Tibial artery (tissue), 4 donors: ENCODE measurements around the gene SEMG1.

ENCODE experiments used
- DNase-seq, 2 donors: peaks; one replicate each; pipeline ENCODE4 v3.0.0-alpha.2; 2019
- H3K27ac ChIP-seq, 2 donors: fragments of 200-600 bp; sonication (generic) in 1 of 2; 1 replicate in 1 of 2; 2 replicates in 1 of 2; pipeline ENCODE4 v1.5.1; 2018 to 2019; ENCODE audit warnings: mild to moderate bottlenecking in 1 of 2
- H3K27me3 ChIP-seq, 2 donors: fragments of 200-600 bp; sonication (generic) in 1 of 2; one replicate each; pipeline versions ENCODE4 v1.5.1 to v1.6.0; 2016 to 2019
- H3K36me3 ChIP-seq, 3 donors: fragments of 200-600 bp; sonication (generic) in 2 of 3; one replicate each; pipeline ENCODE4 v1.5.1; 2016 to 2019; ENCODE audit warnings: mild to moderate bottlenecking in 2 of 3
- H3K4me1 ChIP-seq, 4 donors: fragments of 200-600 bp; sonication (generic) in 2 of 4; 1 replicate in 3 of 4; 2 replicates in 1 of 4; pipeline ENCODE4 v1.5.1; 2016 to 2019
- H3K4me3 ChIP-seq, 2 donors: fragments of 200-600 bp; sonication (generic) in 1 of 2; 1 replicate in 1 of 2; 2 replicates in 1 of 2; pipeline ENCODE4 v1.5.1; 2018 to 2019; ENCODE audit warnings: mild to moderate bottlenecking in 2 of 2
- H3K9me3 ChIP-seq, 3 donors: fragments of 200-600 bp; sonication (generic) in 1 of 3; one replicate each; pipeline ENCODE4 v1.5.1; 2016 to 2019
- intact Hi-C: fragments of 100-400 bp; cut with DNase I; formaldehyde crosslinking; loops from one replicate; pipeline ENCODE4 v1.15.0; 2023; ENCODE audit warnings: low total_unique reads
- TF ChIP-seq, protein P1 (sequence below), 2 experiments: fragments of 200-600 bp in 1 of 2; fragments of 450-650 bp in 1 of 2; IDR thresholded peaks; one replicate each; pipeline ENCODE4 v1.5.1; 2017 to 2019; ENCODE audit warnings: antibody characterized with exemption in 2 of 2, mild to moderate bottlenecking in 1 of 2, moderate library complexity in 1 of 2

The SEMG1 gene

DNA sequence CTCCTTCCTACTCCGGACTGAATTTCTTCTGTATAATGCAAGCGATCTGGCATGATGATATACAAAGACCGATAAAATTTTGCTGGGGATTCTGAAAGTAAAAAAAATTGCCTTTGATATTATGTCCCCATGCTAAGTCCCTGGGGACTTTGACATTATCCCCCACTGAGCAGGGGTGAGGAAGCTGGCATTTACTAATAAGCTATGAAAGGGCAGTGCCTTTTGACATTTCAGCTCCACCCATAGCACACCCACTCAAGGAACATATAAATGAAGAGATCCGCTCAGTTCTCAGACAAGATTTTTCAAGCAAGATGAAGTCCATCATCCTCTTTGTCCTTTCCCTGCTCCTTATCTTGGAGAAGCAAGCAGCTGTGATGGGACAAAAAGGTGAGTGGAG lies 14.2 kb downstream of the SEMG1 start, which contains the start of gene SEMG2:
SEMG2 (plus strand) TSS at position 298 of the 400 bp plus-strand sequence; CDS start at position 315, 17 bp downstream.
- intact Hi-C loops: no loop called here
- no peak within 1 kb of the TSS for H3K27ac ChIP-seq
- H3K36me3 ChIP-seq: no peaks in the 10 kb centered on the region
- no peak for DNase-seq
- H3K27me3 ChIP-seq: no peaks in the 10 kb centered on the region
- no peaks in the 10 kb centered on the region for H3K9me3 ChIP-seq
- H3K4me1 ChIP-seq: no peaks in the 10 kb centered on the region
- no peak within 1 kb of the TSS for H3K4me3 ChIP-seq
- TF ChIP-seq, protein P1, sequence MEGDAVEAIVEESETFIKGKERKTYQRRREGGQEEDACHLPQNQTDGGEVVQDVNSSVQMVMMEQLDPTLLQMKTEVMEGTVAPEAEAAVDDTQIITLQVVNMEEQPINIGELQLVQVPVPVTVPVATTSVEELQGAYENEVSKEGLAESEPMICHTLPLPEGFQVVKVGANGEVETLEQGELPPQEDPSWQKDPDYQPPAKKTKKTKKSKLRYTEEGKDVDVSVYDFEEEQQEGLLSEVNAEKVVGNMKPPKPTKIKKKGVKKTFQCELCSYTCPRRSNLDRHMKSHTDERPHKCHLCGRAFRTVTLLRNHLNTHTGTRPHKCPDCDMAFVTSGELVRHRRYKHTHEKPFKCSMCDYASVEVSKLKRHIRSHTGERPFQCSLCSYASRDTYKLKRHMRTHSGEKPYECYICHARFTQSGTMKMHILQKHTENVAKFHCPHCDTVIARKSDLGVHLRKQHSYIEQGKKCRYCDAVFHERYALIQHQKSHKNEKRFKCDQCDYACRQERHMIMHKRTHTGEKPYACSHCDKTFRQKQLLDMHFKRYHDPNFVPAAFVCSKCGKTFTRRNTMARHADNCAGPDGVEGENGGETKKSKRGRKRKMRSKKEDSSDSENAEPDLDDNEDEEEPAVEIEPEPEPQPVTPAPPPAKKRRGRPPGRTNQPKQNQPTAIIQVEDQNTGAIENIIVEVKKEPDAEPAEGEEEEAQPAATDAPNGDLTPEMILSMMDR (IDR thresholded peaks at IDR 0.05): no peak

DNA sequence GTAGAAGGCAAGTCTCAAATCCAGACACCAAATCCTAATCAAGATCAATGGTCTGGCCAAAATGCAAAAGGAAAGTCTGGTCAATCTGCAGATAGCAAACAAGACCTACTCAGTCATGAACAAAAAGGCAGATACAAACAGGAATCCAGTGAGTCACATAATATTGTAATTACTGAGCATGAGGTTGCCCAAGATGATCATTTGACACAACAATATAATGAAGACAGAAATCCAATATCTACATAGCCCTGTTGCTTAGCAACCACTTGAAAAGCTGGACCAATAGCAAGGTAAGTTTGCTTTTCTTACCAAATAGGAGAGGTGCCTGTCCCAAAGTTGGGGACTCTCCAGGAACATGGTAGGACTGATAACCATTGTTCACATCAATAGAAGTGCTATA lies 16.3 kb downstream of the SEMG1 start:
- DNase-seq: no peak
- TF ChIP-seq, protein P1 (IDR thresholded peaks at IDR 0.05): no peak
- Histone ChIP-seq H3K27me3 (no peaks in the 10 kb centered on the region), H3K4me1 (no peaks in the 10 kb centered on the region), H3K4me3 (no peak overlapping the region), H3K27ac (no peak overlapping the region), H3K36me3 (no peaks in the 10 kb centered on the region), H3K9me3 (no peaks in the 10 kb centered on the region)
- intact Hi-C loops: no loop called here

DNA sequence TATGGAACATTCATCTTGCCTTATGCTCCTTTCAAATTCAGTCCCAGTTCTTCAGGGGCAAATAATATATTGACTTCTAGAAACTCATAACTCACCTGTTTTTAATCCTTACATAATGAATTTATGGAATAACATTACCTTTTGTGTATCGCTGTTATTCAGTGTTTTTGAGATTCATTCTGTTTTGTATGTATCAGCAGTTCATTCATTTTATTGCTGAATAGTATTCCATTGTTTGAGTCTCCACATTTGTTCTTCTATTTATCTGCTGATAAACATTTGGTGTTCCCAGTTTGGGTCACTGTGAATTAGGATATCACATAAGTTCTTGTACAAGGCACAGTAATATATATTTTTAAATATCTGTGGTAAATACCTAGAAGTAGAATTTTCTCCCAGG lies 19.5 kb downstream of the SEMG1 start:
- Histone ChIP-seq H3K36me3 (no peaks in the 10 kb centered on the region), H3K4me1 (no peaks in the 10 kb centered on the region), H3K27ac (no peak overlapping the region), H3K9me3 (no peaks in the 10 kb centered on the region), H3K27me3 (no peaks in the 10 kb centered on the region), H3K4me3 (no peak overlapping the region)
- DNase-seq: no peak
- TF ChIP-seq, protein P1 (IDR thresholded peaks at IDR 0.05): no peak
- intact Hi-C loops: no loop called here

DNA sequence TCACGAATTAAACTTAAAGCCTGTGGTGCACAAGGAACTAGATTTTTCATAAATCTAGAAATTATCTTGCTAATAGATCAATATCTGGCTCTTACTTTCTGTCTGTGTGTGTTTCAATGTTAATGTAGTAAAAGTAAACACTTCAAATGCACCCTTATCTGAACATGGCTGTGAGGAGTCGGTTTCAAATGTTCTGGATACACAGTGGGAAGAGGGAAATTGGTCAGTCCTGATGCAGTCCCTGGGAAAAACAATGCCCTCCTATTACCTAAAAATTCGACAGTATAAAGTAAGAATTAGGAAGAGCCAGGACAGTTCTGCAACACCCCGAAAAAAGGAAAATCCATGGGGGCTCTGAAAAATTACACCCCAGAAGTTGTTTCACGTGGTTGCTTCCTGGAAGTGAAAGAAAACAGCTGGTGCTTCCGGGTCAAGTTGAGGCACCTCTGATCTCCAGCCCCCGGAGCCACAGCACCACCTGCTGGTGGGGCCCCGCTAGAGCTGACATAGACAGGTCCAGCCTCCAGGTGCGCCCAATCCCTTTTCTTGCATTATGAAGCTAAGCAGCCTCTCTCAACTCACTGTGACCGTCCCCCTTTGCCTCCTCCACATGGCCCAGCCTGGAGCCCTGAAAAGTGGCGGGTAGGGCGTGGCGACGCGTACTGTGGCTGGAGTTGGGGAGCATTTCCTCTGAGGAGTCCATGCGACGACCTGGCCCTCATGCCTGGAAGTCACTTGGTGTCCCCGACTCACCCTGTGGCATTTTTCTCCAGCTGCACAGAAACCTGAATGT lies 22.6 kb downstream of the SEMG1 start:
- H3K4me1 ChIP-seq: no peaks in the 10 kb centered on the region
- intact Hi-C loops: no loop called here
- no peaks in the 10 kb centered on the region for H3K36me3 ChIP-seq
- no peaks in the 10 kb centered on the region for H3K27me3 ChIP-seq
- TF ChIP-seq, protein P1 (IDR thresholded peaks at IDR 0.05): no peak
- no peak overlapping the region for H3K4me3 ChIP-seq
- no peak for DNase-seq
- H3K9me3 ChIP-seq: peaks cover 0 to 5% (median 0%) of the 10 kb centered on the region in 3 donors
- no peak overlapping the region for H3K27ac ChIP-seq

DNA sequence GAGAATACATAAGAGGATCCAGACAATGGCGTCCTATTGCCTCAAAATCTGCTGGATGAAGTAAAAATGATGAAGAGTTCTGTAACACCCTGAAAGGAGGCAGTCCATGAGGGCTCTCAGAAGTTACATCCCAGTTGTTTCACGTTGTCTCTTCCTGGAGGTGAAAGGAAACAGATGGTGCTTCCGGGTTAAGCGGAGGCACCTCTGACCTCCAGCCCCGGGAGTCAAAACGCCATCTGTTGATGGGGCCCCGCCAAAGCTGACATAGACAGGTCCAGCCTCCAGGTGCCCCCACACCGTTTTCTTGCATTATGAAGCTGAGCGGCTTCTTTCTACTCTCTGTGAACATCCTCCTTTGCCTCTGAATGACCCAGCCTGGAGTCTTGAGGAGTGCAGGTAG lies 23.8 kb downstream of the SEMG1 start:
- TF ChIP-seq, protein P1 (IDR thresholded peaks at IDR 0.05): no peak
- Histone ChIP-seq H3K4me3 (no peak overlapping the region), H3K27me3 (peaks cover 0 to 5% of the 10 kb centered on the region in 2 donors), H3K36me3 (no peaks in the 10 kb centered on the region), H3K9me3 (peaks cover 0 to 16% (median 7%) of the 10 kb centered on the region in 3 donors), H3K4me1 (no peaks in the 10 kb centered on the region), H3K27ac (no peak overlapping the region)
- intact Hi-C loops: no loop called here
- DNase-seq: no peak
